NCI-H774 (cell line): ENCODE measurements around the gene DDX50.
A peak's percentile ranks its signal among the peaks of the same experiment; 100 is the strongest.
"Not testable (repeated sequence)": the region's sequence is repeated elsewhere in the genome, so short reads cannot be mapped to it uniquely, and the experiment has no call there.

ENCODE experiments used
- DNase-seq: peaks from one replicate; lab custom pipeline; 2025; lab: John Stamatoyannopoulos, UW

The DDX50 gene

GRCh38 chr10:68900427-68901104, 549 bp upstream of the DDX50 start:
- DNase-seq, result peak; percentile 81

GRCh38 chr10:68902382-68902781, 1.3 kb downstream of the DDX50 start:
- no peak for DNase-seq

- no peak for DNase-seq
Measured at GRCh38 chr10:68924593-68924992, 23.5 kb downstream of the DDX50 start.

GRCh38 chr10:68925489-68925888, 24.4 kb downstream of the DDX50 start:
- DNase-seq, result no peak

- not testable (repeated sequence) for DNase-seq
Measured at GRCh38 chr10:68929157-68929556, 28.0 kb downstream of the DDX50 start.

- not testable (repeated sequence) for DNase-seq
Measured at GRCh38 chr10:68929888-68930287, 28.8 kb downstream of the DDX50 start.

GRCh38 chr10:68932860-68933259, 31.7 kb downstream of the DDX50 start:
- not testable (repeated sequence) for DNase-seq

- no peak for DNase-seq
Measured at GRCh38 chr10:68934994-68935393, 33.9 kb downstream of the DDX50 start.

- no peak for DNase-seq
Measured at GRCh38 chr10:68938117-68938516, 37.0 kb downstream of the DDX50 start.

- no peak for DNase-seq
Measured at GRCh38 chr10:68938884-68939283, 37.8 kb downstream of the DDX50 start.

- DNase-seq, result not testable (repeated sequence)
Measured at GRCh38 chr10:68940917-68941316, 39.8 kb downstream of the DDX50 start.

GRCh38 chr10:68950598-68950997, 49.5 kb downstream of the DDX50 start:
- no peak for DNase-seq

- no peak for DNase-seq
Measured at GRCh38 chr10:68954904-68955303, 53.8 kb downstream of the DDX50 start.

GRCh38 chr10:68955355-68955831, 54.3 kb downstream of the DDX50 start:
- DNase-seq, result no peak

- DNase-seq, result peak; percentile 85
Measured at GRCh38 chr10:68955832-68956532, 54.9 kb downstream of the DDX50 start, which contains the start of gene DDX21. Gene DDX21, plus strand, starts transcription at chr10:68956170. Its CDS starts 56 bp downstream, at chr10:68956226.

- no peak for DNase-seq
Measured at GRCh38 chr10:68957284-68957615, 56.1 kb downstream of the DDX50 start.

- DNase-seq, result no peak
Measured at GRCh38 chr10:68957654-68958053, 56.5 kb downstream of the DDX50 start.

GRCh38 chr10:68959695-68960527, 58.8 kb downstream of the DDX50 start:
- DNase-seq, result no peak

GRCh38 chr10:68963151-68963550, 62.0 kb downstream of the DDX50 start:
- no peak for DNase-seq

GRCh38 chr10:68973975-68974374, 72.9 kb downstream of the DDX50 start:
- no peak for DNase-seq

- DNase-seq, result not testable (repeated sequence)
Measured at GRCh38 chr10:68975936-68976473, 74.9 kb downstream of the DDX50 start.

- DNase-seq, result not testable (repeated sequence)
Measured at GRCh38 chr10:68979738-68980137, 78.6 kb downstream of the DDX50 start.
